ENCODE data around the gene ZNF71. TPM values are rescaled to one million over a fixed set of nuclear protein-coding genes. Genes with fewer than 3 reads are reported as not detected.
"Not testable (repeated sequence)": the region's sequence is repeated elsewhere in the genome, so short reads cannot be mapped to it uniquely, and the experiment has no call there.

ZNF71 gene
- total RNA-seq, 1 donor from 2014 or later: 10.8 TPM

DNA sequence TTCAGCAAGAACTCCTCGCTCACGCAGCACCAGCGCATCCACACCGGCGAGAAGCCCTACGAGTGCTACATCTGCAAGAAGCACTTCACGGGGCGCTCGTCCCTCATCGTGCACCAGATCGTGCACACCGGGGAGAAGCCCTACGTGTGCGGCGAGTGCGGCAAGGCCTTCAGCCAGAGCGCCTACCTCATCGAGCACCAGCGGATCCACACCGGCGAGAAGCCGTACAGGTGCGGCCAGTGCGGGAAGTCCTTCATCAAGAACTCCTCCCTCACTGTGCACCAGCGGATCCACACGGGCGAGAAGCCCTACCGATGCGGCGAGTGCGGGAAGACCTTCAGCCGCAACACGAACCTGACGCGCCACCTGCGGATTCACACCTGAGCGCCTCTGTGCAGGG, 27.3 kb downstream of the ZNF71 start:
- DNase-seq (ENCODE audit: low read depth, low spot score): no peak

DNA sequence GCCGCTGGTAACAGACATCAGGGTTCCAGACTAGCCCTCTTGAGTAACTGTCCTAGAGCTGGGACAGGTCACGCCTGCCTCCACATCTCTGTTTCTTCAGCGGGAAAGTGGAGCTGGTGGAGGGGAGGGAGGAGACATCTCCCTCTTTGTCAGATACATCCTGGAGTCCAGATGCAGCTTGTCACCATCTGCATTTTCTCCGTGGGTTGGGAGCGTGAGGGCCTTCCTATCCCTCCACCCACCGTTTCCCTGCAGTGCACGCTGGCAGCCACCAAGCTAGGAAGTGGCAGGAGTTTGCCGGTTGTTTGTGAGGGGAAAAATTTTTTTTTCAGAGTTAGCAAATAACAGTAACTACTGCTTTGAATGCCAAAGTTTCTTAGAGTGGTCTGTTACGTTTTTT, 27.9 kb downstream of the ZNF71 start:
- DNase-seq (ENCODE audit: low read depth, low spot score): no peak

DNA sequence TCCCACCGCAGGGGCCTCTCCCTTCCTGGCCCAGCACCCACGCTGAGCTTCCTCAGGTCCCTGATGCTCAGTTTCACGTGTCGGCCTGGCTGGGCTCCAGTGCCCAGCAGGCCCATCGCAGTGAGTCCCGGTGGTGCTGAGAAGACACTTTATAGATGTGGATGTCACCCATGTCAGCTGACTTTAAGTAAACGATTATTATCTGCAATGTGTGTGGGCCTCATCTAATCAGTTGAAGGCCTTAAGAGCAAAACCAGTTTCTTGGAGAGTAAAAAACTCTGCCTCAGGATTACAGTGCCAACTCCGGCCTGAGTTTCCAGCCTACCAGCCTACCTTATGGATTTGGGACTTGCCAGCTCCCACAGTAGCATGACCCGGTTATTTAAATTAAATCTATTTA, 30.6 kb downstream of the ZNF71 start:
- DNase-seq (ENCODE audit: low read depth, low spot score): no peak

DNA sequence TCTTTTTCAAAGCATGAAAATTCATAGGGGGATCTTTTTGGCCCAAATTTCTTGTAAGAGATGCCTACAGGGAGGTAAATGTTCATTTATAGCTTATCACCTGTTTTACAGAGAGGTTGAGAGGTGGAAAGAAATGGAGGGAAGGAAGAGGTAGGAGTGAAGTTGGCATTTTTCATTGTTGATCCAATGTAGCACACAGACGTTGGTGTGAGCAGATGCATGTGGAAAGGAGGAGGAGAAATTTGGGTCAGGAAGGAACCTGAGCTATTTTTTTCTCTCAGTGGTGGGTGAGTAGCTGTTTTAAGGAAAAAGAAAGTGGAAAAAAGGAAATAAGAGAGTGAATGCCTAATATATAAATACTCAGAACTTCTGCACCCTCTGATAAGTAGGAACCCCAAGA, 37.9 kb downstream of the ZNF71 start:
- no peak for DNase-seq (ENCODE audit: low read depth, low spot score)

DNA sequence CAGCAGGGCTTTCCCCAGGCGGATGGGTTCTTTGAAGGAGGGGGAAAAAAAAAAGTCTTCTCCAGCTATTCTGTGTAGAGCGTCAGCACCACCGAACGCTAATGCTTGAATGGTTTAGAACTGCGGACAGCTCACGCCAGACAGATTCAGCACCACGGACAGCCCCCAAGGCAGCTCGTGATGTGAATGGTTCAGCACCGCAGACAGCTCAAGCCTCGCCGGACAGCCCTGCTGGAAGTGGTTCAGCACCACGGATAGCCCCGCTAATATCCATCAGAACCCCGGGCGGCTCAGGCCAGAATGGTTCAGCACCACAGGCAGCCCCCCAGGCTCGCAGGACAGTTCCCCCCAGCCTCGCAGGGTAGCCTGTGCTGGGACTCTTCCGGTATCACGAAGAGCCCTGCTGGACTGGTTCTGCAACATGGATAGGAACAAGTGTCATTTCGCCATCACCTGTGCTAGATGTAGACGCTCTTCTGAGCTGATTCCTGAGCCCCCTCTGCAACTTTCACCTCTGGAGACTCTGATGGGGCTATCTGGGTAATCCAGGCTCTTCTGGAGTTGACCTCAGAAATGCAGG, 43.0 kb downstream of the ZNF71 start:
- DNase-seq (ENCODE audit: low read depth, low spot score): peak; percentile 48

DNA sequence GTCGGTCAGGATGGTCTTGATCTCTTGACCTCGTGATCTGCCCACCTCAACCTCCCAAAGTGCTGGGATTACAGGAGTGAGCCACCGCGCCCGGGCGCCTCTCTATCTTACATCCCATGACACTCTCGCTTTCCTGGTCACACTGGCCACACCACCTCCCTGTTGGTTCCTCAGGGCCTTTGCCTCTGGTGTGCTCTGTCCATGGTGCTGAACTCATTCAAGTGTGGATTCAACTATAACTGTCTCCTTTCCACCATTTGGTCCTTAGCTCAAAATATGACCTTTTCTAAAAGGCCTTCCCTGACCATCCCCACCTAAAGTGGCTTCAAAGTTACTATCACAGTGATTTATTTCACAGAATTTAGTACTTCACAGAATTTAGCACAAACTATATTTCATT, 44.1 kb downstream of the ZNF71 start:
- no peak for DNase-seq (ENCODE audit: low read depth, low spot score)

DNA sequence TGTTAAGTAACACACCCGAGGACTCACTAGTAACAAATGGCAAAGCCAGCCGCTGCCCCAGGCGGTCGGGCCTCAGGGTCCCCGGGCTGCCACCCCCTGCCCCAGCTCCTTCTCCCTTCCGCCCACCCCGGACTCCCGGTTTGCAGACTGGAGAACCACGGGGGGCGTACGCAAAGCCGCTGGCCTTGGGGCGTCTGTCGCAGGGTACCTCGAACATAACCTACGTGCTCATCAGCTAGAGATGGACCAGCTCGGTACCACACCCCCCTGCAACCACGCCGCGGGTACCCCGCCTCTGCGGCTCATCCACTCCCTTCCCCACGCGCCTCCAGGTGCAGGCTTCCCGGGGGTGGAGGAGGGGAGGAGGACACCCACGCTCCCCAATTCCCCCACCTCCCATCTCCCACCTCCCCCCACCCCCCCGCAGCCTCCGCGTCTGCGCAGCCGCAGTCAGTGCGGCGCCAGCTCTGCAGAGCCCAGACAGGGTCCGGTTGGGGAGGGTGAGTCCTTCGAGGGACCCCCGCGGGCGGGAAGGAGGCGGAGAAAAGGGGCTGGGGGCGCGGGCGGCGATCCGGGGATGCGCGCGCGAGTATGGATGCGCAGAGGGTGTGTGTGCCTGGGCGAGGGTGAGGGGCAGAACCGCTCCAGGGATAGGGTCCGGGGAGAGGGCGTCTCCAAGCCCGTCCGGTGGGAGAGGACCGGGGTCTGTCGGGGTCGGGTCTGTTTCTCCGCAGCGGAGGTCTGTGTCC, 47.8 kb downstream of the ZNF71 start, which contains the start of gene SMIM17:
Gene SMIM17, plus strand, starts transcription at position 449 of the 749 bp plus-strand sequence. CDS start 2,509 bp downstream, outside the sequence.
- no peak for DNase-seq (ENCODE audit: low read depth, low spot score)

DNA sequence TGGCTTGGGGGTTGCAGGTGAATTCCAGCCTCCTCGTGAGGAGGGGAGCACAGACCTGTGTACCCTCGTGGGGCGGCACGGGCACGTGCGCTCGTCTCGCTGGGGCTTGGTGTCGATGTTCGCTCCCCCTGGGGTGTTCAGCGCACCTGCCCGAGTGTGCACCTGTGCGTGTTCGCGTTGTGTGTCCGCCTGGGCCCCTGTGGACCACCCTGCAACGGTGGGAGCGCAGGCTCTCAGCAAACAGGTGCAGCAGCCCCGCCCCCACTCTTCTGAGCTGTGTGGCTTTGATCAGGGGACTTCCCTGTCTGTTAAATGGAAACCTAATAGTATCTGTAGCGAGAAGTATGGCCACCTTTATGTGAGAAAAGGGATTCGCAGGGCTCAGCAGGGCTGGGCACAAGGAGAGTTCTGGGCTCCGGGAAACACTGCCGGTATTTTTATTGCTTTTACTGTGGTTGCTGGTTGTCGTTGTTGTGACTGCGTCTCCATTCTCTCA, 48.4 kb downstream of the ZNF71 start:
- DNase-seq (ENCODE audit: low read depth, low spot score): no peak

DNA sequence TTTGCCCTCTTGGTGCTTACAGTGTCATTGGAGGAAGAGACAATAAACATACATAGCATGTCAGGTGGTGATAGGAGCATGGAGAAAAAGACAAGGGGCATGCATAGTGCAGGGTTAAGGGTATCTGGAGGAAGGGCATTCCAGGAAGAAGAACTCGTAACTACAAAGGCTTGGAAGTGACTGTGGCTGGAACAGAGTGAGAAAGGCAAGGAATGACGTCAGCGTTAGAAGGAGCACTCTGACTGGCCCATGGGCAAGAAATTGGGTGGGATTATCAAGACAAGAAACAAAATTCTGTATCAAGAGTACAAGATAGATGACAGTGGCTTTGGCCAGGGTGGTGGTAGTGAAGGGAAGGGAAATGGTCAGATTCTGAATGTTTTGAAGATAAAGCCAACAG, 59.0 kb downstream of the ZNF71 start:
- no peak for DNase-seq (ENCODE audit: low read depth, low spot score)

DNA sequence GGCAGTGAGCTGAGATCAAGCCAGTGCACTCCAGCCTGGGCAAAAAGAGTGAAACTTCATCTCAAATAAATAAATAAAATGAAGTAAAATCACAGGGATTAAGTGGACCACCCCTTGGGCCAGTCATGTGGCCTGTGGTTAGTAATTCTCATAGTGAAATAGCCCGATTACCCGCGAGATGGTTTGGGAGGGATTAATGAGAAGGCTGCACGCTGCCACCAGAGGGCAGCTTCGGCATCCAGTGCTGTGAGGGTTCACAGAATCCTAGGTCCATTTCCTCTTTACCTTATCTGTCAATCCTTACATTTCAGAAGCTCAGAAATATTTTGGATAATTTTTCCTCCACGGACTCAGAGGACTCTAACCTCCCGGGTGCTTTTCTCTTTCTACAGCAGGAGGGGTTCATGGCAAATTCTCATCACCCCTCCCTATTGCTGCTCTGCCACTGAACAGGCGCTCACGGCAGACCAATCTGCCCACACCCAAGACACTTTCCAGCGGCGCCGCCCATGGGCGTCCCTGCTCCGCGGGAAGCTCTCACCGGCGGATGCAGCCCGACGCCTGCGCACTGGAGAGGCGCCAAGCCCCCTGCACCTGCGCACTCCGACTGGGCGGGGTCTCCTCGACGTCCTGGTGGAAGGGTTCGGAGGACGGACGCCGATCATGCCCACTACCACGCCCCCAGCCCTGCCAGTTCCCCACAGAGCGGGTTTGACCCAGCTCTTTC, 65.4 kb downstream of the ZNF71 start:
- DNase-seq (ENCODE audit: low read depth, low spot score): no peak

DNA sequence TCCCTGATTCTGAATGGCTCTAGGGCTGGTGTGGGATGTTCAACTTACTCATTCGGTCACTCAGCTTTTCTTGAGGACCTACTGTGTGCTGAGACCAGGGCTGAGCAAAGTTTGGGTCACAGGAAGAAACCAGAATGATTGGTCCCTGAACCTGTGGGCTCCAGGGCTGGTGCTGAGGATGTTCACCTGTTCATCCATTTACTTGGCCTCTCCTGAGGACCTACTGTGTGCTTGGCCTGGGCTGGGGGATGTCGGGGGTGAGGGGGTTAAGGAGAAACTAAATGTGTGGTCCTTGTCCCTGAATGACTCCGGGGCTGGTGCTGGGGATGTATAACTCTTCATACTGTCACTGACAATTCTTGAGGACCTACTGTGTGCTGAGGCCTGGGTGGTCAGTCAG, 66.1 kb downstream of the ZNF71 start:
- no peak for DNase-seq (ENCODE audit: low read depth, low spot score)

DNA sequence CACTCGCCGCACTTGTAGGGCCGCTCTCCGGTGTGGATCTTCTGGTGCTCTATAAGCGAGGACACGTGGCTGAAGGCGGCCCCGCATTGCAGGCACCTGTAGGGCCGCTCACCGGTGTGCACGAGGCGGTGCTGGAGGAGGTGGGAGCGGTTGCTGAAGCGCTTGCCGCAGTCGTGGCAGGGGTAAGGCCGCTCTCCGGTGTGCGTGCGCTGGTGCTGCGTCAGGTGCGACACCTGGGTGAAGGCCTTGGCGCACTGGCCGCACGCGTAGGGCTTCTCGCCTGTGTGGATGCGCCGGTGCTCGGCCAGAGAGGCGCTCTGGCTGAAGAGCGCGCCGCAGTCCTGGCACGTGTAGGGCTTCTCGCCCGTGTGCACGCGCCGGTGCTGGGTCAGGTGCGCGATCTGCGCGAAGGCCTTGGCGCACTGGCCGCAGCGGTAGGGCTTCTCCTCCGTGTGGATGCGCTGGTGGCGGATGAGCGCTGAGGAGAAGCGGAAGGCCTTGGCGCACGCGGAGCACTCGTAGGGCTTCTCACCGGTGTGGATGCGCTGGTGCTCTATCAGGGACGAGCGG, 68.9 kb downstream of the ZNF71 start:
- DNase-seq (ENCODE audit: low read depth, low spot score): no peak

DNA sequence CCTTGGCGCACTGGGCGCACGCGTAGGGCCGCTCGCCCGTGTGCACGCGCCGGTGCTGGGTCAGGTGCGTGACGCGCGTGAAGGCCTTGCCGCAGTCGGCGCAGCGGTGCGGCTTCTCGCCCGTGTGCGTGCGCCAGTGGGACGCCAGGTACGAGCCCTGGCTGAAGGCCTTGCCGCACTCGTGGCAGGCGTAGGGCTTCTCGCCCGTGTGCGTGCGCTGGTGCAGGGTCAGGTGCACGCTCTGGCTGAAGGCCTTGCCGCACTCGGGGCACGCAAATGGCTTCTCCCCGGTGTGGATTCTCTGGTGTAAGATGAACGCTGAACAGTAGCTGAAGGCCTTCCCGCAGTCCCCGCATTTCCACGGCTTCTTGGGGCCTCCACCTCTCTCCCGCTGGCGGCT, 69.4 kb downstream of the ZNF71 start:
- no peak for DNase-seq (ENCODE audit: low read depth, low spot score)

DNA sequence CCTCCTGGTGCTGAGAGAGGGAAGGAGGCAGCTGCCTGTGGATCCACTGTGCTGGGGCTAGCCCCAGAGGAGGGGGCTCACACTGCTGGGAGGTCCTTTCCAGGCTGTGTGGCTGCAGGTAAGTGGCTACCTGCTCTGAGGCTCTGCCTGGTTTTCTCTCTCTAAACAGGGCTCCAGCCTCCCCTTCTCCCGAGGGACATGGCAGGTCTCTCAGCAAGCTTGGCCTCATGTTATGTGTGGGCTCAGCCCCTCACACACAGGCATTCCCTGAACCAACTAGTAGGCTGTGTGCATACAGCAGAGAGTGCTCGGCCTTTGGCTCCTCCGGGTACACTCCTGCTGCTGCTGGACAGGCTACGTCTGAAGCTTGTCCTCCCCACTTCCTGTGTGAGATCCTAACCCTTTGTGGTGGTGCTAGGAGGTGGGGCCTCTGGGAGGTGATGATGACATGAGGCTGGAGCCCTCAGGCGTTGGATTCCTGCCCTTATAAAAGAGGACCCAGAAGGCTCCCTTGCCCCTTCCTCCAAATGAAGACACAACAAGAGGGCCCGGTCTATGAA, 72.3 kb downstream of the ZNF71 start:
- DNase-seq (ENCODE audit: low read depth, low spot score): no peak

DNA sequence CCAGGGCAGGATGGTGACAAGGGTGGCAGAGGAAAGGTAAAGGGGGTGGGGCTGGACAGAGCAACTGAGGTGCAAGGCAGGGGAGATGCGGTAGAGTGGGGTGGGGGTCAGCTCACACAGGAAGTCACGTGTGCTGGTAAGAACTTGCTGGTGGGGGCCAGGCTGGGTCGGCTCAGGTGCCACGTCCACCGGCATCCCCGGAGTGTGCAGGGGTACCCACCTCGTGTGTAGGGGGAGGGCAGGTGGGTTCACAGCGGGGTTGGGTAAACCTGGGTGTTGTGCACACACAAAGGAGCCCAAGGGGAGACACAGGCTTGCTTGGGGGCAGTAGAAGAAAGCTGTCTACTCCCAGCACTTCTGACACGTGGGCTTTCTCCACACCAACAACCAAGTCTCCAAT, 73.6 kb downstream of the ZNF71 start:
- no peak for DNase-seq (ENCODE audit: low read depth, low spot score)

DNA sequence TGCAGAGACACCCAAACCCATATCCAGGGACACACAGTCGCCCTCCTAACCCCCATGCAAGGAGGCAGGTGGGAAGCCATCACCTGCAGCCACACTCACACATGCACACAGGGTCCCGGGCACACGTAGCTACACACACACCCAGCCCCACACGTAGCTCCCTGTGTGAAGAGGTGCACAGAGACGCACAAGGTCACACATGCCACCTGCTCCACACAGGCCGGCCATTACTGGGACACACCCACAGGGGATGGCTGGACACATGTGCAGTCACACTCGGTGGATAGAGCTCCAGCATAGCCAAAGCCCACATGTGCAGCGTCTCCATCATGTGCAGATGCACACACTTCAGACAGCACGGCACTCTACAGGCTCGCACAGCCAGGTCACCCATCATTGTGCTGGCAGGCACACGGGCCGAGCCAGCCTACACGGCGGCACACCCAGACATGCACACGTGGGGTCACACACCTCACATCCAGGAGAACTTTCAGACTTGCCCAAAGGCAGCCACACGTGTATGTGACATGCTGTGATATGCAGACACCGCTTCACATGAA, 75.4 kb downstream of the ZNF71 start:
- no peak for DNase-seq (ENCODE audit: low read depth, low spot score)

DNA sequence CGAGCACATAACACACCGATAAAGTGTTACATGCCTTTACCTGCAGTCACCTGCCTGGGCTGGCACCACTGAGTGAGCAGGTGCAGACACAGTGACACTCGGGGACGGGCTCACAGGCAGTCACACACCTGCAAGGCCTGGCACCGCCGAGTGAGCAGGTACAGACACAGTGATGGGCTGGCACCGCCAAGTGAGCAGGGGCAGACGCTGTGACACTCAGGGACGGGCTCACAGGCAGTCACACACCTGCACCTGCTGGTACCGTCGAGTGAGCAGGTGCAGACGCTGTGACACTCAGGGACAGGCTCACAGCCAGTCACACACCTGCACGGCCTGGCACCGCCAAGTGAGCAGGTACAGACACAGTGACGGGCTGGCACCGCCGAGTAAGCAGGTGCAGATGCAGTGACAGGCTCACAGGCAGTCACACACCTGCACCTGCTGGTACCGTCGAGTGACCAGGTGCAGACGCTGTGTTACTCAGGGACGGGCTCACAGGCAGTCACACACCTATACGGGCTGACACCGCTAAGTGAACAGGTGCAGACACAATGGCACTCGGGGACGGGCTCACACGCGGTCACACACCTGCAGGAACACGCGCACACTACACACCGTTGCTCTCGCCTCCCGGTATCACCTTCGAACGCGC, 76.0 kb downstream of the ZNF71 start:
- DNase-seq (ENCODE audit: low read depth, low spot score): no peak

DNA sequence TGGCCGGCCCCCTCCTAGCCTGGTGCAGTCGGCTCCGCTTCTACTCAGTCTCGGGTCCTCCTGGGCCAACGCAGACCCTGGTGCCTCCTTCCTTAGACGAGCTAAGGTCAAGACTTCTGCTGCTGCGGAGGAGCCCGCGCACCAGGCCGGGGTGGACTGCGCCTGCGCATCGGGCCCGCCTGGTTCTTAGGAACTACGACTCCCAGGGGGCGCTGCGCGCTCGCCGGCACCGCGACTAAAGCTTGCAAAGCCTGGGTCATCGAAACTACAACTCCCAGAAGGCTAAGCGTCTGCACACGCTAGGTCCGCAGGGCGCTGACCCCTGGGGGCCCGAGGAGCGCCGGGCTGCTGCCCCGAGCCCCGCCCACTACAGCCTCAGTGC, 76.5 kb downstream of the ZNF71 start, which contains the start of gene ZNF835:
Gene ZNF835, minus strand, starts transcription at position 145 of the 382 bp plus-strand sequence. CDS start 6,559 bp downstream, outside the sequence.
- DNase-seq (ENCODE audit: low read depth, low spot score): no peak

DNA sequence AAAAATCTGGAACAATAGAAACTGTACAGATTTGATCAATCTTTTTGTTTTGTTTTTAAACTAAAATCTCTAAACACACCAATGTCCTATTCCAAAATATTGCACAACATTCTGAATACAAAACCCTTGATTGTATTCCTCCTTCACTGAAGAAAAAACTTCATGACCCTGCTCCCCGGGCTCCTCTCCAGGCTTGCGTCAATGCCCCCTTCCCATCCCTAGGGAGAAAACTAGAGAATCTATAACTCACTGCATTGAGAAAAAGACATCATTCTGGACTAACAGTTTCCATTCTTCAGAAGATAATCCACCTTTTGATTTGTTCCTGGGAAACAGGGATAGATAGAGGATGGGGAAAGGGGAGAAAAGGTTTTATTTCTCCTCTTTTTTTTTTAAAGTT, 77.5 kb downstream of the ZNF71 start:
- DNase-seq (ENCODE audit: low read depth, low spot score): not testable (repeated sequence)

All from pulmonary artery endothelial cell (primary cell).